Hematopoietic multipotent progenitor cell treated with erythropoietin and hydrocortisone succinate and interleukin-3 and kit ligand, for 17 days (in vitro differentiated cells): Measurements from ENCODE around the gene OR4E2.
"Not testable (repeated sequence)": the region's sequence is repeated elsewhere in the genome, so short reads cannot be mapped to it uniquely, and the experiment has no call there.

ENCODE experiments used
- DNase-seq: peaks from one replicate; pipeline ENCODE4 v3.0.0-alpha.2; 2015; ENCODE audit warnings: low spot score

OR4E2 gene

DNA sequence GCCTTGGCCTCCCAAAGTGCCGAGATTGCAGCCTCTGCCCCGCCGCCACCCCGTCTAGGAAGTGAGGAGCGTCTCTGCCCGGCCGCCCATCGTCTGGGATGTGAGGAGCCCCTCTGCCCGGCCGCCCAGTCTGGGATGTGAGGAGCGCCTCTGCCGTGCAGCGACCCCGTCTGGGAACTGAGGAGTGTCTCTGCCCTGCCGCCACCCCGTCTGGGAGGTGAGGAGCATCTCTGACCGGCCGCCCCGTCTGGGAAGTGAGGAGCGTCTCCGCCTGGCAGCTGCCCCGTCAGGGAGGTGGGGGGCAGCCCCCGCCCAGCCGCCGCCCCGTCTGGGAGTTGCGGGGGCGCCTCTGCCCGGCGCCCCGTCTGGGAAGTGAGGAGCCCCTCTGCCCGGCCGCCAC, 44.0 kb downstream of the OR4E2 start:
- DNase-seq: not testable (repeated sequence)

DNA sequence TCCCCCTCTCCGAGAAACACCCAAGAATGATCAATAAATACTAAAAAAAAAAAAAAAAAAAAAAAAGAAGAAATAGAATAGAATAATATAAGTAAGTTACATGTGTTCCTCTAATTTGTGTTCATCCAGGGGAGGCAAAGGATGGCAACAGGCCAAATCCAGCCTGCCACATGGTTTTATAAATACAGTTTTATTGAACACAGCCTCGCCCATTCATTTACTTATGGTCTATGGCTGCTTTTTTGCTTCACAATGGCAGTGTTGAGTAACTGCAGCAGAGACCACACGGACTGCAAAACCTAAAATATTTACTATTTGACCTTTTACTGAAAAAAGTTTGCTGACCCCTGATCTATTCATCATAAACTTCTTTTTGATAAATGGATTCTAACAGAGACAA, 44.9 kb downstream of the OR4E2 start:
- not testable (repeated sequence) for DNase-seq

DNA sequence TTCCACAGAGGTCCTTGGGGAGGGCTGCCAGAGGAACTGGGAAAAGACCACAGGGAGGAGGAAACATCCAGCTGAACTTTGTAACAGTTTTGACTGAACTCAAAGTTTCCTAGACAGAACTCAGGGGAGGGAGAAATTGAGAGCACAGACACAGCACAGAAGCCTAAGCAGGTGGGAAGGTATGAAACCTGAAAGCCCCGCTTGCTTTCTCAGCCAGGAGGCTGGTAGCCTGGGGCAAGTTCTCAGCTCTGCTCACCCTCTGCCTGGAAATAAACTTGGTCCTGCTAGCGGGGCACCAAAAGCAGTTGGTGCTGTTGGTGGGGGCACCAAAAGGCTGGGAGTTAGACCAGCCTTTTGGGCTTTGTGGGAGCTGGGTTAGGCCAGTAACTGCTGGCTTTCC, 45.9 kb downstream of the OR4E2 start:
- DNase-seq: no peak

GRCh38 chr14:21702316-21702715, 48.7 kb downstream of the OR4E2 start:
- no peak for DNase-seq

DNA sequence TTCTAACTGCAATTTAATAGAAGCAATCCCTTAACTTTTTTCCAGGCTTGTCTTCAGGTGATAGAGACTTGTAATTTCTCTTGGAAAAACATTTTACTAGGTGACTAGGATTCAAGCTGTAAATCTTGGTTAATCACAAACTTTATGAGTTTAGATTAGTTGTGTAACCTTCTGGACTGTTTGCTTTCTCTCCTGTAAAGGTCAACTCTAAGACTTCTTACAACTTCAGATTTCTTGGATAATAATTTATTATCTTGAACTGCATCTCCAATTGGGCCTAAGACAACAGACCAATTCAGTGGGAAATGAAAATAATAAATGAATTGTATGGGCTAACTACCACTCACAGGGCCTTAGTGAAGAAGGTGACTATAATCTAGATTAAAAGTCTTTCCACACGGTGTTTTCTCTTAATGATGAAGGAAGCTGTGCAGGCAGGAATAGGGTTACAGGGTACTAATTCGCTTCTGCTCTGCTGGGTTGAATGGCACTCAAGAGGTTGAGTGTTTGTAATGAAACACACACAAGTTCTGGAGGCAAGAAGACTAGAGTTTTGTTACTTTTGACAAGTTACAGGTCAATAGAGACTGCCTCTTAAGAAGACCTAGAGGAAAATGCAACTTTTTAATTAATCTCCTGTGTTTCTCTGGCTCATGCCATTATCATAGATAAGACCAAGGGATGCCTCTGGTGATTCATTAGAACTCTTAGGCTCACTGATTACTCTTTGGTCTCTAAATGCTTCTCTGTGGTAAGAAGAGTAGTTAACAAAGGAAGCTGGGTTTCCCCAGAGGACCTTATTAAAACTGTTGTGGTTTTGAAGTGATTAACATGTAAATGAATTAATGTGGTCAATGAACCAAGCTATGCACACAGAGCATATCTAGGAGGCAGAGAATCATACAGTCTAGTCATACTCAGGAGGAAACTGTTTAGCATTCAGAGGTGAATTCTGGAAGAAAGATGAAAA, 50.0 kb downstream of the OR4E2 start:
- DNase-seq: no peak

DNA sequence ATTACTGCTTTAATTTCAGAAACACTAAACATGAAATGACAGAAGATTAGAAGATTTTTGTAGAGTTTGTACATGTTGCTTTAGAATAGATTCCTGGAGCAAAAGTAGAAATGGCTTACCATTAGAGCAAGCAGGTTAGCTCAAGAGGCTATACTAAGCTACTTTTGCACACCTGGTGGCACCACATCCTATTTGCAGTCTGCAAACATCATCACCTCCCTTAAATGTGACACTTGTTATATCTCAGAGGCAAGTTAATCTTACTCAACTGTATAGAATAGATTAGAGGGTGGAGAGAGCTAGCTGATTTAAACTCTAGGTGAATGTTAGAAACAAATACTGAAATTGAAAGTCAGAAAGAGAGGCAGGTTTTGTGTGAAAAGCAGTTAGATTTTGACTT, 50.7 kb downstream of the OR4E2 start:
- DNase-seq: no peak

GRCh38 chr14:21711360-21711961, 57.8 kb downstream of the OR4E2 start:
- peak; percentile 23 for DNase-seq

DNA sequence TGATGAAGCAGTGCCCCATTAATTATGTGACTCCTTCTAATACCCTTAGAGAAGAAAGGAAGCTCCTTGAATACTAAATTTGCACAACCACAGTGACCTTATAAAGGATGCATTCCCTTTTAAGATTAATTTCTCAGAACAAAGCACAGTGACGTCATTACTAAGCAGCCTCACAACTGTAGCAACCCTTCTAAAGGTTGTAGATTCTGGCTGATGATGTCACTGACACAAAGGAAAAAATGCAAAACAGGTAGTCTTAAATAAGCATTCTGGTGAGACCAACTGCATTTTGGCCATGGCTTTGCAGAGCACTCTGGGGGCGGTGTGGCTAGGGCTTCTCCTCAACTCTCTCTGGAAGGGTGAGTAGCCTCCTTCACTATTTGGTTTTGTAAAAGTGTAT, 58.4 kb downstream of the OR4E2 start:
- DNase-seq: no peak

GRCh38 chr14:21714318-21714929, 60.8 kb downstream of the OR4E2 start:
- no peak for DNase-seq
